HCT116 (cell line): ENCODE results near the gene KLF16. TPM values are rescaled to one million over a fixed set of nuclear protein-coding genes. Genes with fewer than 3 reads are reported as not detected.

ENCODE experiments used
- ATAC-seq: fragments of 200-7000 bp; cut with Tn5 transposase; 2 replicates; pipeline ENCODE4 v1.9.1; 2020; ENCODE audit warnings: mild to moderate bottlenecking, moderate library complexity
- BruUV-seq: library from RNA; stranded (reverse); fragments of 400-500 nt; replicated peaks from 2 replicates; lab custom pipeline; 2021; lab: Mats Ljungman, UMichigan
- CTCF ChIA-PET: fragments of 300-600 bp; sonication (Branson Sonifier 250); formaldehyde crosslinking; loops from one replicate; lab custom pipeline; 2021; ENCODE audit warnings: antibody characterized with exemption; lab: Charles Lee
- POLR2A ChIA-PET: fragments of 300-600, 350-600 bp; sonication (Branson Sonifier 250); formaldehyde crosslinking; loops from one replicate; lab custom pipeline; 2021; ENCODE audit warnings: antibody characterized with exemption; lab: Charles Lee
- RAD21 ChIA-PET, 2 experiments: fragments of 300-600 bp; sonication (Branson Sonifier 250); formaldehyde crosslinking; loops; one replicate each; lab custom pipeline; 2023; ENCODE audit warnings: low total read pairs in 2 of 2; ENCODE audit not compliant: uncharacterized antibody in 2 of 2, unreplicated experiment in 2 of 2, low non-redundant PET in 1 of 2; lab: Charles Lee
- DNase-seq: peaks from one replicate; pipeline ENCODE4 v3.0.0-alpha.2; 2010; ENCODE audit warnings: low read depth, low spot score
- H2AFZ ChIP-seq: fragments of 200-600 bp; shearing (Covaris generic), sonication (generic); 2 replicates; pipeline ENCODE4 v1.6.1; 2017; ENCODE audit warnings: low read depth, mixed run types, mixed read lengths, antibody characterized with exemption, low read length; ENCODE audit not compliant: poor library complexity, severe bottlenecking
- H3K27ac ChIP-seq: 2 replicates; pipeline ENCODE4 v1.5.1; 2012; ENCODE audit warnings: low read depth, low read length
- H3K27me3 ChIP-seq: fragments of 200-600 bp; sonication (generic); 2 replicates; pipeline ENCODE4 v1.6.1; 2016; ENCODE audit warnings: mixed run types, low read length, mixed read lengths; ENCODE audit not compliant: insufficient read depth
- H3K36me3 ChIP-seq, 2 experiments: fragments of 200-500 bp in 1 of 2; fragments of 200-600 bp in 1 of 2; sonication (Bioruptor generic) in 1 of 2; sonication (generic) in 1 of 2; 2 replicates each; pipeline versions ENCODE4 v1.5.1 to v1.6.1; 2014 to 2016; ENCODE audit warnings: low read length in 2 of 2, inconsistent platforms in 1 of 2, mixed read lengths in 1 of 2, mixed run types in 1 of 2; ENCODE audit not compliant: insufficient read depth in 2 of 2, control insufficient read depth in 1 of 2
- H3K4me1 ChIP-seq, 2 experiments: fragments of 200-600 bp in 1 of 2; sonication (generic) in 1 of 2; 2 replicates each; pipeline versions ENCODE4 v1.5.1 to v1.6.1; 2012 to 2017; ENCODE audit warnings: low read length in 2 of 2, inconsistent platforms in 1 of 2, mild to moderate bottlenecking in 1 of 2, mixed read lengths in 1 of 2, mixed run types in 1 of 2, moderate library complexity in 1 of 2; ENCODE audit not compliant: insufficient read depth in 2 of 2, control insufficient read depth in 1 of 2
- H3K4me2 ChIP-seq: fragments of 200-600 bp; sonication (generic); 2 replicates; pipeline ENCODE4 v1.6.1; 2017; ENCODE audit warnings: mixed run types, low read length, mixed read lengths
- H3K4me3 ChIP-seq, 2 experiments: fragments of 200-600 bp in 1 of 2; sonication (generic) in 1 of 2; replicated peaks in 1 of 2; 2 replicates each; pipeline ENCODE4 v1.5.1; 2011 to 2016; ENCODE audit warnings: low read length in 2 of 2, control low read depth in 1 of 2, low read depth in 1 of 2, mild to moderate bottlenecking in 1 of 2, mixed read lengths in 1 of 2, mixed run types in 1 of 2
- H3K79me2 ChIP-seq: fragments of 200-600 bp; sonication (generic); 2 replicates; pipeline ENCODE4 v1.6.1; 2017; ENCODE audit warnings: mild to moderate bottlenecking, mixed run types, low read length, moderate library complexity, mixed read lengths; ENCODE audit not compliant: insufficient read depth
- H3K9ac ChIP-seq: fragments of 200-600 bp; sonication (generic); 2 replicates; pipeline ENCODE4 v1.6.1; 2016; ENCODE audit warnings: low read length, mixed read lengths
- H3K9me2 ChIP-seq: fragments of 200-600 bp; sonication (generic), shearing (Covaris generic); 2 replicates; pipeline ENCODE4 v1.6.1; 2017; ENCODE audit warnings: mixed run types, mild to moderate bottlenecking, moderate library complexity; ENCODE audit not compliant: insufficient read depth
- H3K9me3 ChIP-seq, 2 experiments: fragments of 200-500 bp in 1 of 2; fragments of 200-600 bp in 1 of 2; sonication (Bioruptor generic) in 1 of 2; sonication (generic) in 1 of 2; 2 replicates each; pipeline ENCODE4 v1.6.1; 2014 to 2017; ENCODE audit warnings: low read length in 2 of 2, mixed read lengths in 2 of 2, inconsistent platforms in 1 of 2, low read depth in 1 of 2, mild to moderate bottlenecking in 1 of 2, mixed run types in 1 of 2, moderate library complexity in 1 of 2; ENCODE audit not compliant: control insufficient read depth in 1 of 2, insufficient read depth in 1 of 2
- H4K20me1 ChIP-seq: fragments of 200-600 bp; sonication (generic), shearing (Covaris generic); 2 replicates; pipeline ENCODE4 v1.6.1; 2017; ENCODE audit warnings: mixed run types, mild to moderate bottlenecking, moderate library complexity; ENCODE audit not compliant: insufficient read depth
- CBX3 ChIP-seq: IDR thresholded peaks from 2 replicates; pipeline ENCODE4 v1.6.1; 2012; ENCODE audit warnings: low read depth
- CEBPB ChIP-seq: IDR thresholded peaks from 2 replicates; pipeline ENCODE4 v1.6.1; 2012; ENCODE audit warnings: low read depth
- CTCF ChIP-seq, 3 experiments: fragments of 200-600 bp in 1 of 3; sonication (generic) in 1 of 3; IDR thresholded peaks in 2 of 3; conservative IDR thresholded peaks in 1 of 3; 2 replicates each; pipeline ENCODE4 v1.5.1; 2012 to 2017; ENCODE audit warnings: low read depth in 2 of 3, low read length in 2 of 3, antibody characterized with exemption in 1 of 3, borderline replicate concordance in 1 of 3, control low read depth in 1 of 3, mild to moderate bottlenecking in 1 of 3, mixed read lengths in 1 of 3, mixed run types in 1 of 3, moderate library complexity in 1 of 3; ENCODE audit not compliant: insufficient read depth in 1 of 3
- ELF1 ChIP-seq: IDR thresholded peaks from 2 replicates; pipeline ENCODE4 v1.6.1; 2012; ENCODE audit warnings: low read depth, borderline replicate concordance
- EZH2 ChIP-seq: fragments of 200-600 bp; sonication (generic); IDR thresholded peaks from 2 replicates; pipeline ENCODE4 v1.6.1; 2017; ENCODE audit warnings: antibody characterized with exemption, mixed run types
- EZH2phosphoT487 ChIP-seq: fragments of 200-600 bp; IDR thresholded peaks from 2 replicates; pipeline ENCODE4 v1.6.1; 2018; ENCODE audit warnings: antibody characterized with exemption, borderline replicate concordance
- FOSL1 ChIP-seq: IDR thresholded peaks from 2 replicates; pipeline ENCODE4 v1.6.1; 2012; ENCODE audit warnings: low read depth
- MAX ChIP-seq: IDR thresholded peaks from 2 replicates; pipeline ENCODE4 v1.6.1; 2012
- POLR2A ChIP-seq: IDR thresholded peaks from 2 replicates; pipeline ENCODE4 v1.7.0; 2011; ENCODE audit warnings: borderline replicate concordance; ENCODE audit not compliant: insufficient read depth, insufficient read length; ENCODE audit errors: extremely low read depth
- POLR2AphosphoS5 ChIP-seq: IDR thresholded peaks from 2 replicates; pipeline ENCODE4 v1.6.1; 2011; ENCODE audit warnings: mild to moderate bottlenecking, low read depth, low read length, moderate library complexity
- RAD21 ChIP-seq: IDR thresholded peaks from 2 replicates; pipeline ENCODE4 v1.6.1; 2012; ENCODE audit warnings: low read depth, mild to moderate bottlenecking
- REST ChIP-seq: IDR thresholded peaks from 2 replicates; pipeline ENCODE4 v1.6.1; 2012; ENCODE audit warnings: low read depth
- SIN3A ChIP-seq: IDR thresholded peaks from 2 replicates; pipeline ENCODE4 v1.6.1; 2012; ENCODE audit warnings: low read depth
- SP1 ChIP-seq: IDR thresholded peaks from 2 replicates; pipeline ENCODE4 v1.6.1; 2012; ENCODE audit warnings: low read depth
- TCF7L2 ChIP-seq: IDR thresholded peaks from 2 replicates; pipeline ENCODE4 v1.7.0; 2011; ENCODE audit warnings: borderline replicate concordance, inconsistent platforms; ENCODE audit not compliant: insufficient read depth, insufficient read length; ENCODE audit errors: extremely low read depth
- YY1 ChIP-seq: IDR thresholded peaks from 2 replicates; pipeline ENCODE4 v1.6.1; 2011; ENCODE audit warnings: low read length, low read depth, moderate library complexity, mild to moderate bottlenecking; ENCODE audit not compliant: insufficient replicate concordance; ENCODE audit errors: extremely low read depth
- ZBTB33 ChIP-seq: IDR thresholded peaks from 2 replicates; pipeline ENCODE4 v1.6.1; 2011; ENCODE audit warnings: mild to moderate bottlenecking, low read length, moderate library complexity; ENCODE audit not compliant: insufficient replicate concordance; ENCODE audit errors: extremely low read depth
- ZFX ChIP-seq: fragments of 450-650 bp; IDR thresholded peaks from 2 replicates; pipeline ENCODE4 v1.6.1; 2017
- ZNF274 ChIP-seq: fragments of 200-500 bp; sonication (Bioruptor generic); IDR thresholded peaks from 2 replicates; pipeline ENCODE4 v1.6.1; 2014; ENCODE audit warnings: mild to moderate bottlenecking, low read depth, low read length, inconsistent platforms
- intact Hi-C: fragments of 100-400 bp; cut with micrococcal nuclease; formaldehyde crosslinking; loops from 2 replicates; pipeline ENCODE4 v1.10.0; 2022
- total RNA-seq: library from RNA; stranded (reverse); gene quantifications from one replicate; pipeline ENCODE4 v1.2.1, GENCODE V29; 2021; ENCODE audit not compliant: unreplicated experiment

KLF16 gene
- total RNA-seq, 1 experiment from 2014 or later, result 64.3 TPM

GRCh38 chr19:1845642-1846041 is 17.7 kb downstream of the KLF16 start:
- Histone ChIP-seq H3K27ac (peak overlapping the region; percentile 39; the same call in 1 of the 2 replicates), H2AFZ (no peak overlapping the region), H3K9ac (no peak overlapping the region), H3K79me2 (peaks cover 79% of the 10 kb centered on the region), H3K4me1 (peaks cover 20 to 30% of the 10 kb centered on the region in 2 experiments), H3K9me2 (no peaks in the 10 kb centered on the region), H3K27me3 (no peaks in the 10 kb centered on the region), H3K4me3 (no peak overlapping the region), H3K9me3 (no peaks in the 10 kb centered on the region), H3K36me3 (peaks cover 0 to 8% of the 10 kb centered on the region in 2 experiments; a peak in 1 of 4 replicates), H4K20me1 (peaks cover 15% of the 10 kb centered on the region; the same call in 1 of the 2 replicates), H3K4me2 (peak overlapping the region; percentile 94; the same call in 1 of the 2 replicates)
- DNase-seq, result no peak
- BruUV-seq, result no TSS peak
- CTCF ChIA-PET, result no interaction called here
- TF ChIP-seq MAX, result no peak
- no peak for TF ChIP-seq CEBPB
- TF ChIP-seq YY1, result no peak
- TF ChIP-seq EZH2phosphoT487, result no peak
- TF ChIP-seq TCF7L2, result no peak
- TF ChIP-seq SIN3A, result no peak
- TF ChIP-seq ZNF274, result no peak
- no peak for TF ChIP-seq FOSL1
- TF ChIP-seq ZFX, result no peak
- TF ChIP-seq EZH2, result no peak
- no peak for TF ChIP-seq SP1
- TF ChIP-seq CBX3, result no peak
- no peak for TF ChIP-seq ELF1
- no peak for TF ChIP-seq REST
- no peak for TF ChIP-seq RAD21
- no peak for TF ChIP-seq POLR2AphosphoS5
- no peak for TF ChIP-seq CTCF (IDR thresholded peaks at IDR 0.05 in 2 of 3, conservative IDR thresholded peaks at IDR 0.05 in 1 of 3; ENCODE audit: borderline replicate concordance in 1 of 3, insufficient read depth in 1 of 3, low read depth in 2 of 3, low read length in 2 of 3)
- TF ChIP-seq ZBTB33, result no peak
- TF ChIP-seq POLR2A, result no peak
- POLR2A ChIA-PET, result no interaction called here
- no peak for ATAC-seq
- RAD21 ChIA-PET, result no interaction called here
- intact Hi-C loops, result no loop called here
